Cerebellar nuclear complex (tissue), 1 donor: Measurements from ENCODE around the gene TANC1.

Source experiments
- DNase-seq, 2 experiments: peaks; one replicate each; lab custom pipeline; 2025; lab: John Stamatoyannopoulos, UW

The TANC1 gene

DNA sequence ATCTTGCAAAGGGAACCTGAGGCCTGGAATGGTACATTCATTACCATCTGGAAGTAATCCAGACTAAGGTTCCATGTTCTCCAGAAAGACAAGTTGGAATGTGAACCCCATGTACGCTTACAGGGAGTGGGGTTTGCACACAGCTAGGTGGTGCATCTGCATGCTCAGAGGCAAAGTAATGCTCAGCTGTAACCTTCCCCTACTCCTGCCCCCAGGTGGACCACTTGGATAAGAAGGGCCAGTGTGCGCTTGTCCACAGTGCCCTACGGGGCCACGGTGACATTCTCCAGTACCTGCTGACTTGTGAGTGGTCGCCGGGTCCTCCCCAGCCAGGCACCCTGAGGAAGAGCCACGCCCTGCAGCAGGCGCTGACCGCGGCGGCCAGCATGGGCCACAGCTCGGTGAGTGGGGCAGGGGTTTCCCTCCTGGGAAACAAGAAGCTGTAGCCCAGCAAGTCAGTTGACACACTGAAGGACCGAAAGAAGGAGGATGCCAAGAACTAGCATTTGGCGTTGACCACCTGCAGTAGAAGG, 228.0 kb downstream of the TANC1 start:
- DNase-seq = no peak

DNA sequence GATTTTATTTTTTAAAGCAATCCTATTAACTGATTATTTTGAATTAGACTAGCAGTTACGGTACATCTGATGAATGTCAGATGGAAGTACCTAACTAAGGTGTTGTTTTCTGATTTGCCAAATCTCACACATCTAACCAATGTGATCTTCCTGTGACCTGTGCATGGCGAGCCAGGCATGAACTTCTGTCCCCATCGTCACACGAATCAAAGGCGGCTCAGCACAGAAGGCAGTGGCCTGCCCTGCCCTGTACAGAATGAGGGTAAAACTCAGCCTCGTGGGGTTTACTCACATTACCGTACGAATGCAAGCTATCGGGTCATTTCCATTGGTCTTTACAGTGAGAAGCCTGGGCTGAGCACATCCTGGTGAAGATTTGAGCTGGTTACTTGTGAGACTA, 230.8 kb downstream of the TANC1 start:
- no peak for DNase-seq

DNA sequence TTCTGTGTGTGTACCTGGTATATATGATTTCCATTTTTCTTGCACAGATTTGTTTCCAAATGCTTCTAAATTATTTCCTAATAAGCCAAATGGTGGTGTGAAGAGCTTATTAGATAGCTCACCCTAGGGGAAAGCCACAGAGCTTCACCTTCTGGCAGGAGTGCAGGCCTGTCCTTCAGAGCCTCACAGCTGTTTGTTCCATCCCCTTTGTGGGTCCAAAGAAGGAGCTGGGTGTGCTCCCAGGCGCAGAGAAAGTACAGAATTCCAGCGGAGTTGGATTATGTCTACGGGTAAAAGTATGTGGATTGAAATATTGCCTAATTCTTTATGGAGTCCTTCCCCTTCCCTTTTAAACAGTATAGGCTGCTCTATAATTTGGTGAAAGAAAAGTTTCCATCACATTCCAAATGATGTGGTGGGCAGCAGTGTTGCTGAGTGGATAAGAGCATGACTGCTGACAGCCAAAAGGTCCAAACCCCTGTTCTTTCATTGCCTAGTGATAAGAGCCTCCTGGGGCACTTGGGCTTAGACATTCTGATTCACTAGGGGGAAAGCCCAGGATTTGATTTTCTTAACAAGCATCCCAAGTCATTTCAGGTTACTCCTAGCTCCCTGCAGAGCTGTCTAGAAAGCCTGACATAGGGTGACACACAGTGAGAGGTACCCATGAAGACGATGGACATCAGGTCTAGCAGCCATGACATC, 231.5 kb downstream of the TANC1 start:
- no peak for DNase-seq

DNA sequence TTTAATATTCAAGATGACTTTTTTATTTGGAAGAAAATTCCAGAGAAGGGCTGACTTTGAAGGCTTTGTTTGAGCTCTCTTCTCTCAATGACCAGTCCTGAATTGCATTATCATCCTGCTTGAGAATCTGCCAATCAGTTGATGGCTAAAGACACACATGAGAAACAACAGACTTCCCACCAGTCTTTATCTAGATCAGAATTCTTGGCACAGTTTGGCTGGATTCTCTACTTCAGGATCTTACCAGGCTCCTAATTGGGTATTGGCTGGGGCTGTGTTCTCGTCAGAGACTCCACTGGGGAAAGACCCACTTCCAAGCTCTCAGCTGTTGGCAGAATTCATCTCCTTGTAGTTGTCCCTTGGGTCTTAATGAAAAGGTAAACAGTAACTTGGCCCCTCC, 232.1 kb downstream of the TANC1 start:
- DNase-seq = no peak

DNA sequence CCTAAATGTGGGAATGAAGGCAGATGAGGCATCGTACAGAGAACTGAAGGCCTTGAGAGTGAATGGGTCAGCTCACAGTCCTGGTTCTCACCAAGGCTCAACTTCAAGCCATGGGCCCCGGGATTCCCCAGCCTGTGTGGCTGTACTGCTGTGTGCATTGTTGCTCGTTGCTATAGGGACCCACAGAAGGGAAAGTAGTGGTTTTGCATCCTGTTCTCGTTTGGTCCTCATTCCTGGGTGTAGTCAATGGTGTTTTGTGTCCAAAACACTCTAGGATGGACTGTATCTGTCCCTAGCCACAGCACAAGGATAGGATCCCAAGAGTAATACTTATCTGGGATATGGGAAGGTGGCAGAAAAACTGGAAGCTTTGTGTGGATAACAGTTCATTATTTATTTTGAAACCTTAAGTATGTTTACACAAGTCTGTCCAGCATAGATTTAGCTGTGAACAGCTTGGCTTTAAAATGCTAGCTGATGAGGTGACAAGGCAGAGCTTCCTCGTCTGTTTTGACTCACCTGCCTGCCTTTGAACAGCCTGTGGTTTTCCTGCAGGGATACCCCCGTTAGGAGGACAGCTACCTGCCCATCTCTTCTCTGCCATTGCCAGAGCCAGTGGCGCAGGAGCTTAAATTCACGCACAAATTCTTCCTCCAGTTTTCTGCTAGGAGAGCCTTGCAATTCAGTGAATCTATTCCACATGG, 233.1 kb downstream of the TANC1 start:
- no peak for DNase-seq

DNA sequence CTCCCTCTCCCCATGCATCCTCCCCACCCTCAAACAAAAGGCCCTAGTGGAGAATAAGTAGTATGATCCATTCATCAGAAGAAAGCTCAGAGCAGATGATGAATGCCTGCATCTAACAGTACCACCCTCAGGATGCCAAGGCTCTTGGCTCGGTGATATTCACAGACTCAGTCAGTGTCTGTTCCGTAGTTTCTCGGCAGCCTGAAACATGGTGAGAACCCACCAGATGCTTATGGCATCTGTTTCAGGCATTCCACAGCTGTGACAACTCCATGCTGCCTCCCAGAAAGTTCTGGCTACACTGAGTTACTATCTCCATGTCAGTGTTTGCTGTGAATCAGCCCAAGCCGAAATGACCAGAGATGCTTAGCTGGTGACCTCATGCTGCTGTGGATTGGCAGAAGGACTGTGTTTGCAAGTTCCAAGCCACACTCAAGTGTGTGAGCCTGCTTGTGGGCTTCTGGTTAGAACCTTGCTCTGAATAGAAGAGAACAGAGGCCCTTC, 234.2 kb downstream of the TANC1 start:
- DNase-seq = no peak

DNA sequence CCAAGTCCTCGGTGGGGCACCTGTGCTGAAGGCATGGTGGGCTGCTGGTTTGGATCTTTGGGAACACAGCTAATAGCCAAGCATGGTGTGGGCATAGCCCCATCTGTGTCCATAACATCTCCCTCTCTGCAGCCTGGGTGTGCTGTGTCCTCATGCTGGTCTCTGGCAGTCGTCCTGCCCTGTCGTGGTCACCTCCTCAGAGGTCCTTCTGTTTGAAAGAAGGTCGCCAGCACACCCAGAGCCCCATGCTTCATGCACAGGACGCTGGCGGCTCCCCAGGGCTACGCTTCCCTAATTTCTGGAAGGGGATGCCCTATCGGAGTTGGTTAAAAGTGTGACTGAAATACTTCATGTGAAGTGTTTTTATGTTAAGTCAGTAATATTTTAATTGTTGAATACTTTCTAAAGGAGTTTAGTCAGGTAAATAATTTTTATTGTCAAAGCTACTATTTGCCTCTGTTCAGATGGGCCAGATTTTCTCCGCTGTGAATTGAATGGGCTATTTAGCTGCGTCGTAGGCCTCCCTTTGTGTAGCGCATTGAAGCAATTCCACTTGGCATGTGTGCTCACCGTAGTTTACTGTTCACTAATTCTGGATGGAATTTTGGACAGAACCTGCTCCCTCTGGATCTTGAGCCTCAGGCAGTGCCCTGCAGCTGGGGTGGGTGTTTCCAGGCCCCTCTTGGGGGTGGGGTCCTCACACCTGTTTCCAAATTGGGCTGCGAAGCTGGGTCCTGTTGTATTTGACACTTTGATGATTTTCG, 236.1 kb downstream of the TANC1 start:
- DNase-seq = no peak

DNA sequence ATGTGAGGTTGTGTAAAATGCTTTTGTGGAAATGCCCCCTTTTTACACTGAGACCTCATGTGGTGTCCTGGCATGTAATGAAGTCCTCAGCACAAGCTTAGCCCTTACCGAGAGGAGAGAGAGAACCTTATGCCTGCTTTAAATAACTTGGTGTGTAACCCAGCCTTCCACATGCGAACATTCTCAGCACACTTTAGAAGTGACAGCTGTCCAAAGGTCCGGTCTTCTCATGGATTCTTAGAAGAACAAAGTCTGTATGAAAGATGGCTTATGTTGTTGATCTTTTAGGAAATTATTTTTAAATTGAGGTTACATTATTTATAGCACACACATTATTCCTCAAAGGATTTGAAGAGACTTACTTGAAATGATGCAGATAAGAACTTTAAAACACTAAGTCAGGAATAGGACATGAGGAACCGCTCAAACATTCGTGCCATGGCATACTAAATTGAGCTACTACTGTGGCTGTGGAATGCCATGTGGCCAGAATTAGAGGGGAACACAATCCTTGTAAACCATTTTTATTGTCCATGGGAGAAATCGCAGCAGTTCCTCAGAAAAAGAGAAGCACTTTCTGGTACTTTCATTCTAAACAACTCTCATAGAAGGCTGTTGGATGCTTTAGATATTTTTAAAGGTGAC, 238.4 kb downstream of the TANC1 start:
- DNase-seq = no peak

DNA sequence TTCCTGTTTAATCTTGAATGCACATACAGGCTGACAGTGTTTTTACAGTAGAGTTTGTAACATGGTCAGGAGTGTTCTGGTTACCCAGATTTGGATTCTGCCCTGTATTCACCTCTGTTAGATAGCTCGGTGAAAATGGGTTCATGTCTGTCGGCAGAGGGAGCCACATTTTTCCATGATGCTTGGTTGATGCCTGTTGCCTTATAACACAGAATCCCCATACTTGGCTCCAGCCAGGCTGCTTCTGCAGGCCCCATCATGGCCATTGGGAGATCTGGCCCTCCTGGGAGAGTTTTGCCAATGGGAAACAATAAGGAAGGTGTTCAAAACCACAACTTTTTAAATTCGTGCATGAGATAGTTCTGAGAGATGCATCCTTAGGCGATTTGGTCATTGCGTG, 240.0 kb downstream of the TANC1 start:
- no peak for DNase-seq

DNA sequence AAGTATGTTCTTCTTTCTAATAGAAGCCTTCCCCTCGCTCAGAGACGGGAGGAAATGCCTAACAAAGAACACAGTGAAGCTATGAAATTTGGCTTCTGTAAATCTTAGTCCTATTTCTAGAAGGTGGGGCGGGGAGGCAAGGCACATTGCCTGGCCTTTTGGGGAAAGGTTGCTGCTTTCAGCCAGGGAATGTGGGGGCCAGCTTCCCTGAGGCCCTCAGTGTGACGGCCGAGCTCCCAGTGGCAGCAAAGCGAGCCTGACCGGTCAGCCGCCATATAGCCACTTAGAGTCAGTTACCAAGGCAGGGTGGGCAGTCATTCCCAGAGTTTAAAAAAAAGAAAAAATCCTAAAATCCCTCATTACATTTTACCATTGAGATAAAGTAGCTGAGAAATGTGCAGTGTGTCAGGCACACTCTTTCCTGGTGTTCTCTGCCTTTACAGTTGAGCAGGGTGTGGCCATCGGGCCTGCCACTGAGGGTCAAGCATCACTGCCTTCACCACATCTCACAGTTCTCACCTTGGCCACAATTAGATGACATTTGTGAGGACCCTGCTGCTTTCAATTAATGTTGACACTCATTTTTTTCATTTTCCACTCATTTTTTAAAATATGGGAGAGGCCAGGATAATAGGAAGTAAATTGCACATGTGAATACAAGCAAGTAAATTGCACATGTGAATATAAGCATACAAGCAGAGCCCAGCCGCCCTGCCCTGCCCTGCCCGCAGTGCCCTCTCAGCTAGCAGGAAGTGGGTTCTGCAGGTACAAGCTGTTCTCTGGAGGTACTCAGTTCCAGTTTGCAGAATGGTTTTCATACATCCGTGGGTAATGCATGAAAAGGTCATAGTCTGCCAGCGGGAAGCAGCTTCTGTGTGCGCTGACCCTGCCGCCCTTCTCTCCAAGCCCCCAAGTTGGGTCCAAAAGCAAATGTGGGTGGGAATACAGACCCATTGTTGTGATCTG, 241.2 kb downstream of the TANC1 start:
- DNase-seq = no peak

DNA sequence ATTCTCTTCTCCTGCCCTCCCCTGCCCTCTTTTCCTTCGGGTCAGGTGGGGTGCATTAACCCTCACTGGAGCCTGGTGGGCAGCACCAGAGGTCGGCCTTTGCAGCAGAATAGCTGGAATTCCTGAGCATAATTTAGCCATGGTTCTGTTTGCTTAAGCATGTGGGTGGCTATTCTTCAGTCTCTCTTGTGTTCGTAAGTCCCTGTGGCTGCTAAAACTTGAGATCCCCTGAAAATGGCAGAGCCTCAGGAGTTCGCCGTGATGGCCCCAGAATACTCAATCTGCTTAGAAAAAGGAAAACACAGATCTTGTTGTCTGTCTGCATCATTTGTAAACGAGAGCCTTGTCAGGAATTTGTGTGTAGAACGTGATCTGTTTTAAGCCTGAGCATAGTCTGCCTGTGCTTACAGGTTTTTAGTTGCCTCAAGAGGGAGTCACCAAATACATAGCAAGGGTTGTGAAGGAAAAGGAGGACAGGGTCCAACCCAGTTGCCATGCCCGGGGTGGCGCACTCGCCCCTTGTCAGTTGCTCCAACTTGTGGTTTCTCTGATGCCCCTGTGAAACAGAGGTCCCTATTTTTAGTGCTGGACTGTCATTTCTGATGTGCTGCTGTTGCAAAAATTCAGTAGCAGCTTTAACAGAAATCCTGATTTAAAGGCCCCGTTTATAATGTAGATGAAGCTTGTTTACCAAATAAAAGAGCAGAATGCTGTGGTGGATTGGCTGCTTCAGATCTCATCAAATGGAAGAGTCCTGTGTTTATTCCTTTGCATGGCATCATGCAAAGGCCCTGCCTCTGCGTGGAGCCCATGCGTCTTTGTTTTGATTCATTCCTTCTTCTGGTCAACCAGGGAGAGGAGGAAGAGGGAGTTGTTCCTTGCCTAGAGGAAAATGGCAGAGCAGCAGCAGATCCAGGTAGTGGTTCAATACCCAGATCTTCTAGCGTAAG, 243.3 kb downstream of the TANC1 start:
- DNase-seq = no peak

DNA sequence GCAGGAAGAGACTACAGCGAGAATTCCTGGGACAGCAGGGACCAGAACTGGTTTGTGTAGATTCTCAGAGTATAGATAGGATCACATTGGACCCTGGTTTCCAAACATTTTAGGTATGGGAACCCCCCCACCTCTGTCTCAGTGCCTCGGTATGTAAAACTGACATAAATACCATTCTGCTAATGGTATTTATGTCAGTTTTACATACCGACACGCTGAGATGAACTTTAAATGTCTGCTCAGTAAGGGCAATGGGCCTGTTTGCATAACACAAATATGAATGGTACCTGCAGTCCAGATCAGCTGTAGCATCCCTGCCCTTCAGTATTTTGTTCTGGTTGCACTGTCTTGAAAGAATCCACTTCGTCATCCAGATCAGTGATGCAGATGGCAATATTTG, 244.9 kb downstream of the TANC1 start:
- no peak for DNase-seq

DNA sequence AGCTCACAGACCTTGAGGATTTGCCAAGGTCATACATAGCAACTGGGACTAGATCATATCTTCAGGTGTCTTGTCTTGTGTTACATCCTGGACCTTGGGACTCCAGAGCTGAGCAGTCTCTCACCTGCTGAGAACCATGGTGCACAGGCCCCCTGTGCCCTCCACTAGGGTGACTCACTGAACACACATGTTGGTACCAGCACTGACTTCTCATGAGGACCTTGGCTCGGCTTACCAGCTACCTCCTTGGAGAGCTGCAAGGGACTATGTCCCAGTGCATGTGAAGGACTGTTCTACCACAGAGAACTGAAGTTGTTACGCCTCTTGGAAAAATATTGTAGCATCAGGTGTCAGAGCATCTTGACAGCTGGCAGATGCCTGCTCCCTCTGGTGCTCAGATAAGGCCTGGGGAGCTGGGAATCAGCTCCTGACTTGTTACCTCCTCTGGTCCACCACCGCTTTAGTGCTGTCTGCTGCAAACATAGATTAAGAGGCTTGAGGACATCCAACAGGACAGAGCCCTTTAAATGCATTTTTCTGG, 246.0 kb downstream of the TANC1 start:
- DNase-seq = no peak

DNA sequence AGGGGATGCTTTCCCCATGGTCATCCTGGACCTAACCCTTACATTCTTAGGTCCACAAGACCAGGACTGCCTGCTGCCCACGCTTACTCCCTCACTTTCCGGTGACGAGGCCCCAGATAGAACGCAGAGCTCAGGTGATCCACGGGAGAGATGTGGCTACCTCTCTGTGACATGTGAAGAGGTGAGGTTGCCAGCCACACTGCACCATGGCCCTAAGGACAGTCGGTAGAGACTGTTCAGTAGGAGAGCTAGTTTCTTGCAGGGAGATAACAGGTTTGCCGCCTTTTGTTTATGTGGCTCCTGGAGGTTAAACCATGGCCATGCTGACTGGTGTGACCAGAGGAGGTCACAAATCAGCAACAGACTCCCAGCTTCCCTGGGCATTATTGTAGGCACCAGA, 246.7 kb downstream of the TANC1 start:
- DNase-seq = no peak

DNA sequence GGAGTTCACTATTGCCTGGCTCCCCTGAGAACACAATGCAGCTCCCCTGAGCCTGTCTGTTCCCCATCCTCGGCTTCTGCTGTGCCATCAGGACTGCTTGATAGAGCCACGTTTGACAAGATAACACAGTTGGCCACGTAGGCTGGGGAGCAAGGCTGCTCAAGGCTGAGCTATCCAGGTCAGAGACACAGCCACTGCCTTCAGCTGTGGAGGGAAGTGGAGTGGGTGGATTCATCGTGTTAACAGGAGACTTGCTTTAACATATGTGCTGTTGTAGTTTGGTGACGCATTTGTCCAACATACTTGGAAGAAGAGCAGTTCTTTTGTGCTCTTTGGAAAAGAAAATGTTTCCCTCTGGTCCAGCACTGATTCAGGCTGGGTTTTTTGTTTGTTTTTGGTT, 249.2 kb downstream of the TANC1 start:
- no peak for DNase-seq

DNA sequence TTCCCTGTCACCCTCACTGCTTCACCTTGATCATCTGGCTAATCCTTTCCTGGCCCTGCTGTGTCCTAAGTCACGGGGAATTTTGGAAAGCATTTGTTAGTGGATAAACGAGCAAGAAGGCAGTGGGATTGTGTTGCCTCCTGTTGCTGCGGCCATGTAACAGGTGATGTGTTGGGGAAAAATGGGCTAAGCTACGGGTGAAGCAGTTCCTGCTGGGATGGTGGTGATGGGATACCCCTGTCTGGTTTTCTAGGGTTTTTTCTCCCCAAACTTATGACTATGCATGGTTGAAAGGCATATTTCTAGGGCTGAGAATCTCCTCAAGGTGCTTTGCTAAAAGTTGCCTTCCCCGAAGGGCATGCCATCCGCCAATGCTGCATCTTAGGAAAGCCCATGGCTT, 249.9 kb downstream of the TANC1 start:
- no peak for DNase-seq

DNA sequence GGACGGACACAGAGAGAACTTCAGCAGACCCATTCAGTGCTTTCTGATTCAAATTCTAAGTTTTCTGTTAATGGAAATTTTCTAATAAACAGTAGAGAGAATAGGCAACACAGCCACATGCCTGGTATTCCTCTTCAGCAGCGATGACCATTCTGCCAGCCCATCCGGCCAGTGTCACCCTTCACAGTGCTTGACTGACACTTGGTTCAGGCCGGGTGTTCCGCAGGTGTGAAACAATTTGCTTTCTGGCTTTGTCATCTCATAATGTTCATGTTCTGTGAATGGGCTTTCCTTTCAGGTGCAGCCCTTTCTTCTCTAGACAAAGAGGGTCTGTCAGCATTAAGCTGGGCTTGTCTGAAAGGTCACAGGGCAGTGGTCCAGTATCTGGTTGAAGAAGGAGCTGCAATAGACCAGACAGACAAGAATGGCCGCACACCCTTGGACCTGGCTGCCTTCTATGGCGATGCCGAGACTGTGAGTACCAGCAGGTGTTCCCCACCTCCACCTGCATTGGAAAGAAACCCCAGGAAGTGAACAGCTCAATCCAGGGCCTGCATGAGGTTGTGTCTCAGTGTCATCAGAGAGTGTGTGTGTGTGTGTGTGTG, 251.1 kb downstream of the TANC1 start:
- no peak for DNase-seq

DNA sequence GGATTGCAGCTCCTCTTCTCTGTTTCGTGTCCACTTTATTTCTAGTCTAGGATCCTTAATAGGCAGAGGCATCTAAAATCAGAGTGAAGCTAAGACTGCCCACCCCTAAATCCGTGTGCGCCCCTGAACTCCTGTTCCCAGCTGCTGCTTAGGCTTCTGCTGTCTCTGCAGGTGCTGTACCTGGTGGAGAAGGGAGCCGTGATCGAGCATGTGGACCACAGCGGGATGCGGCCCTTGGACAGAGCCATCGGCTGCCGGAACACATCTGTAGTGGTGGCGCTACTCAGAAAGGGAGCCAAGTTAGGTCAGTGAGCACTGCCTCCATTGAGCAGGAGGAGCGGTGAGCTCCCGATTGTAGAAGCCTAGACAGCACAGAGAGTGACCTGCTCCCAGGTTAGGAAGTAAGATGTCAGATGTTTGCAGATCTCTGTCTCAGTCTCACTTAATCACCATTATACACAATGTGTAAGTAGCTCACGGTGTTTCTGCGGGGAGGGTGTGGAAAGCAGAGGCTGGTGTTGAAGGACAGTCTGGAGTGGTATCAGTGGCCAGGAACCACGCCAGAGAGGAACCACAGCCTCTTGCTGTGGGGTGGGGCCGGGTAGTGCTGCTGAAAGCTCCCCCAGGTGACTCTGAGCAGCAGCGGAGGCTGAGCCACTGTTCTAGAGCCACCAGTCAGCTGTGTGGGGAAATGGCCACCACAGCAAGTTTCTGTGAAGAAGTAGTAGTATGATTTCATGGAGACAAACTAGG, 255.8 kb downstream of the TANC1 start:
- DNase-seq = no peak
